ENCODE measurements around the gene IL4R. TPM values are rescaled to one million over a fixed set of nuclear protein-coding genes. Genes with fewer than 3 reads are reported as not detected.
A peak's percentile ranks its signal among the peaks of the same experiment; 100 is the strongest.

Gene IL4R
- total RNA-seq, 1 donor from 2014 or later: 64.1 TPM

DNA sequence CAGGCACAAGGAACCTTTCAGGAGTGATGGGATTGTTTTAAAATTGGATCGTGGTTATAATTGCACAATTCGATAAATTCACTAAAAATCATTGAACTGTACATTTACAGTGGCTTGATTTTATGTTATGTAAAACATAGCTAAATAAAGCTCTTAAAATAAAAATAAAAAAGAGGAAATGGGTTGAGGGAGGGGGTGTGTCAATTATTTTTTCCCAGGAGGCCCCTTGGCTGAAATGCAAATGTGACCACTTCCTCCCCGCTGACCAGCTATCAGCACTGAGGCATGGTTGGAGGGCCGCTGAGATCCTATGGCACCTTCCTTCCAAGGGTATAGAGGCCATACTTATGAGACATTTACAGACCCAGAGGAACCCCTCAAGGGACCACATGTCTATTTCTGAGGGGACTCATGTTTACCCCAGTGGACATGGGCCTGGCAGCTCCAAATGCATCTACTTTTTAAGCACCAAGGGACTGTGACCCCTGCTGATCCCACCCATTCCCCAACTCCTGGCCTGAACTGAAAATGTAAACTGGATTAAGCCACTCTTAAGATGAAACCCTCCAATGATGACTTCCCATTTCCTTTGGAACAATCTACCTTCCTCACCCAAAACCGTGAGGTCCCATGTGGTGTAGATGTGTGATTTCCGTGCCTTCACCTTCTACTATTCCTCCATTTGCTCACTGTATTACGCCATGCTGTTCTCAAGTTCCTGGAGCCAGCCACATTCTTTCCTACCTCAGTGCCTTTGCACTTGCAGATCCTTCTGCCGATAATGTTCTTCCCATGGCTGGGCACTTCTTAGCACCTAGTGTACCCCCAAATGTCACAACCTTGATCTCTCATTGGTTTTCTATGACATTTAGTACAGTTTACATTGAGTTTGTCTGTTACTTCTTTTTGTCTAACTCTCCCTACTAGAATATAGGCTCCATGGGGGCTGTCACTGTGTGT is 85.4 kb downstream of the IL4R start:
- TF ChIP-seq POLR2AphosphoS5 (IDR thresholded peaks at IDR 0.05; ENCODE audit: insufficient read depth in 1 of 2, low read depth in 1 of 2) (no peak), POLR2A (IDR thresholded peaks at IDR 0.05) (no peak)
- TF ChIP-seq, protein P1, sequence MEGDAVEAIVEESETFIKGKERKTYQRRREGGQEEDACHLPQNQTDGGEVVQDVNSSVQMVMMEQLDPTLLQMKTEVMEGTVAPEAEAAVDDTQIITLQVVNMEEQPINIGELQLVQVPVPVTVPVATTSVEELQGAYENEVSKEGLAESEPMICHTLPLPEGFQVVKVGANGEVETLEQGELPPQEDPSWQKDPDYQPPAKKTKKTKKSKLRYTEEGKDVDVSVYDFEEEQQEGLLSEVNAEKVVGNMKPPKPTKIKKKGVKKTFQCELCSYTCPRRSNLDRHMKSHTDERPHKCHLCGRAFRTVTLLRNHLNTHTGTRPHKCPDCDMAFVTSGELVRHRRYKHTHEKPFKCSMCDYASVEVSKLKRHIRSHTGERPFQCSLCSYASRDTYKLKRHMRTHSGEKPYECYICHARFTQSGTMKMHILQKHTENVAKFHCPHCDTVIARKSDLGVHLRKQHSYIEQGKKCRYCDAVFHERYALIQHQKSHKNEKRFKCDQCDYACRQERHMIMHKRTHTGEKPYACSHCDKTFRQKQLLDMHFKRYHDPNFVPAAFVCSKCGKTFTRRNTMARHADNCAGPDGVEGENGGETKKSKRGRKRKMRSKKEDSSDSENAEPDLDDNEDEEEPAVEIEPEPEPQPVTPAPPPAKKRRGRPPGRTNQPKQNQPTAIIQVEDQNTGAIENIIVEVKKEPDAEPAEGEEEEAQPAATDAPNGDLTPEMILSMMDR (IDR thresholded peaks at IDR 0.05): no peak
- intact Hi-C loops (cut with DNase I): no loop called here
- Histone ChIP-seq H3K27me3 (no peaks in the 10 kb centered on the region), H3K4me3 (no peak overlapping the region), H3K4me1 (peaks cover 19% of the 10 kb centered on the region), H3K36me3 (no peaks in the 10 kb centered on the region), H3K27ac (no peak overlapping the region), H3K9me3 (no peaks in the 10 kb centered on the region)
- no peak for DNase-seq (ENCODE audit: extremely low spot score in 2 of 2)

DNA sequence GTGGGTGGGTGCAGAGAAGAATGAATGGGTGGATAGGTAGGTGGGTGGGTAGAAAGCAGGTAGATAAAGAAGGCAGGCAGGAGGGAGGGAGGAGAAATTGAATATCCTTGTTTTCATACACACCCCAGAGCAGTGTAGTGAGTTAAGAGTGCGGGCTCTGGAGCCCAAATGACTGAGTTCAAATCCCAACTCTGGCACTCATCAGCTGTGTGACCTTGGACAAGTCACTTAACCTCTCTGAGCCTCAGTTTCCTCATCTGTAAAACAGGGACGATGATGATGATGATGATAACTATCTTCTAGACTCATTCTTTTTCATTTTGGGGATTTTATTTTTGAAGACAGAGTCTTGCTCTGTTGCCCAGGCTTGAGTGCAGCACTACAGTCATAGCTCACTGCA is 86.2 kb downstream of the IL4R start:
- no peak for DNase-seq (ENCODE audit: extremely low spot score in 2 of 2)
- TF ChIP-seq, protein P1 (IDR thresholded peaks at IDR 0.05): no peak
- no peak for TF ChIP-seq POLR2A (IDR thresholded peaks at IDR 0.05)
- TF ChIP-seq POLR2AphosphoS5 (IDR thresholded peaks at IDR 0.05; ENCODE audit: insufficient read depth in 1 of 2, low read depth in 1 of 2): no peak
- Histone ChIP-seq H3K4me3 (no peak overlapping the region), H3K27me3 (no peaks in the 10 kb centered on the region), H3K36me3 (no peaks in the 10 kb centered on the region), H3K27ac (no peak overlapping the region), H3K4me1 (peaks cover 19% of the 10 kb centered on the region), H3K9me3 (no peaks in the 10 kb centered on the region)
- intact Hi-C loops (cut with DNase I): no loop called here

DNA sequence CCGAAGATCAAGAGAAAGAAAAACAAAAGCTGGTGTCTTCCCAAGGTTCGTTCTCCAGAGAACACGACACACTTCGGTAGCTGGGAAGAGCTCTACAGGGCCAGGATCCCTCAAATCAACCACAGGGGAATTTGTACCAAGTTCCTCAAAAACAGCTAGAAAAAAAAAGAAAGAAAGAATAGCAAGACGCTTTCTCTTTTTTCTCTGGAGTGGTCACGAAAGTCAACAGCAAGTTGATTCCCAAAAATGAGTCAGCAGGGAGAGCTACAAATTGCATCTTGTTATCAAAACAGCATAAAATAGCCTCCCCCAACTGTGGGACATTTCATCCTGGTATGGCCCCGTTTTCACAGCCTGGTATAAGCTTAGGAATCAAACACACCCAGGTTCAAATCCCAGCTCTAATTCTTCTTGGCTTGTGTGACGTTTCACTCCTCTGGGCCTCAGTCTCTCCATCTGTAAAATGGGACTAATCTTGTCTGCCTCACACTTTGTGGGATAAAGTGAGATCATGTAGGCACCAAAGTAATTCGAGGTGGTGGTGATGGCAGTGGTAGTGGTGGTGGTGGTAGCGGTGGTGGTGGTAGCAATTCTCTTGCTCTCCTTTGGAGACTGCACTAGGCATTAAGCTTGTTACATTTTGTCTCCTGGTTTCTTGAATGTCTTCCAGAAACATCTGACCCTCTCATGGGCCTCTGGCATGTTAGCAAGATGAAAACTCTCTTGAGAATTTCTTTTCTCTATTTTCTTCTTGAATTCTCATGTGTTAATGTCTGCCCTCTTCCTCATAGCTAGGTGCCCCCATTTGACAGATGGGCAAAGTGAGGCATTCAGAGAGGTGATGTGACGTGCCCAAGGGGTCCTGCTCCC is 87.2 kb downstream of the IL4R start:
- Histone ChIP-seq H3K27me3 (no peaks in the 10 kb centered on the region), H3K4me1 (peaks cover 19% of the 10 kb centered on the region), H3K36me3 (no peaks in the 10 kb centered on the region), H3K9me3 (no peaks in the 10 kb centered on the region), H3K27ac (no peak overlapping the region), H3K4me3 (no peak overlapping the region)
- TF ChIP-seq POLR2A (IDR thresholded peaks at IDR 0.05): no peak
- TF ChIP-seq POLR2AphosphoS5 (IDR thresholded peaks at IDR 0.05; ENCODE audit: insufficient read depth in 1 of 2, low read depth in 1 of 2): no peak
- TF ChIP-seq, protein P1 (IDR thresholded peaks at IDR 0.05): no peak
- no peak for DNase-seq (ENCODE audit: extremely low spot score in 2 of 2)
- intact Hi-C loops (cut with DNase I): no loop called here

DNA sequence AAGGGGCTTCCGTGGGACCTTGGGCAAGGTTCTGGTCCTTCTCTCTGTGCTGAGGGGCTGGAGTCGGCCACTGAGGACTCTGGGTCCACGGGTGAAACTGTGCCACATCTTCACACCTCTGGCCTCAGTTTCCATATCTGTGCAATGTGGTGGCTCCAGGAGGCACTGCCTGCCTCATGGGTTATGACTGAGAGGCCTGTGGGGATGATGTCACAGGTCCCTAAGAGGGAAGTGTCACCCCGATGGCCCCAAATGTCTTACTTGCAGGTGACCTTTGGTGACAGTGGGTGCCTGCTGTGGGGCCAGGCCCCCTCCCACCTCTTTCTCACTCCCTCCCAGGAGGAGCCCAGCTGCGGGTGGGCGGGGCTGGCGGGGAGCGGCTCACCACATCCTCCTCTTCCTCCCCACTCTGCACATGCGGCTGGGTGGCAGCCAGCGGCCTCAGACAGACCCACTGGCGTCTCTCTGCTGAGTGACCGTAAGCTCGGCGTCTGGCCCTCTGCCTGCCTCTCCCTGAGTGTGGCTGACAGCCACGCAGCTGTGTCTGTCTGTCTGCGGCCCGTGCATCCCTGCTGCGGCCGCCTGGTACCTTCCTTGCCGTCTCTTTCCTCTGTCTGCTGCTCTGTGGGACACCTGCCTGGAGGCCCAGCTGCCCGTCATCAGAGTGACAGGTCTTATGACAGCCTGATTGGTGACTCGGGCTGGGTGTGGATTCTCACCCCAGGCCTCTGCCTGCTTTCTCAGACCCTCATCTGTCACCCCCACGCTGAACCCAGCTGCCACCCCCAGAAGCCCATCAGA is 88.2 kb downstream of the IL4R start, which contains the start of gene IL21R:
Gene IL21R, plus strand, starts transcription at position 407 of the 801 bp plus-strand sequence. CDS start 27,898 bp downstream, outside the sequence.
- peak in 1 of 2 donors; percentile 93 for DNase-seq (ENCODE audit: extremely low spot score in 2 of 2)
- TF ChIP-seq, protein P1 (IDR thresholded peaks at IDR 0.05): no peak
- TF ChIP-seq POLR2A (IDR thresholded peaks at IDR 0.05) (no peak), POLR2AphosphoS5 (IDR thresholded peaks at IDR 0.05; ENCODE audit: insufficient read depth in 1 of 2, low read depth in 1 of 2) (peak in 1 of 2 donors; percentile 63)
- Histone ChIP-seq H3K36me3 (no peaks in the 10 kb centered on the region), H3K4me1 (peaks cover 19% of the 10 kb centered on the region), H3K9me3 (no peaks in the 10 kb centered on the region), H3K27ac (no peak within 1 kb of the TSS), H3K4me3 (peak within 1 kb of the TSS in 1 of 2 donors; percentile 15), H3K27me3 (no peaks in the 10 kb centered on the region)
- intact Hi-C loops (cut with DNase I): no loop called here
